GM18508 (cell line): ENCODE measurements around the gene NEU4.

Experiments
- ATAC-seq: cut with Tn5 transposase; IDR thresholded peaks from one replicate; pipeline ENCODE4 v1.9.1; 2021; ENCODE audit warnings: moderate number of reproducible peaks; ENCODE audit not compliant: insufficient read depth, unreplicated experiment

Gene NEU4

DNA sequence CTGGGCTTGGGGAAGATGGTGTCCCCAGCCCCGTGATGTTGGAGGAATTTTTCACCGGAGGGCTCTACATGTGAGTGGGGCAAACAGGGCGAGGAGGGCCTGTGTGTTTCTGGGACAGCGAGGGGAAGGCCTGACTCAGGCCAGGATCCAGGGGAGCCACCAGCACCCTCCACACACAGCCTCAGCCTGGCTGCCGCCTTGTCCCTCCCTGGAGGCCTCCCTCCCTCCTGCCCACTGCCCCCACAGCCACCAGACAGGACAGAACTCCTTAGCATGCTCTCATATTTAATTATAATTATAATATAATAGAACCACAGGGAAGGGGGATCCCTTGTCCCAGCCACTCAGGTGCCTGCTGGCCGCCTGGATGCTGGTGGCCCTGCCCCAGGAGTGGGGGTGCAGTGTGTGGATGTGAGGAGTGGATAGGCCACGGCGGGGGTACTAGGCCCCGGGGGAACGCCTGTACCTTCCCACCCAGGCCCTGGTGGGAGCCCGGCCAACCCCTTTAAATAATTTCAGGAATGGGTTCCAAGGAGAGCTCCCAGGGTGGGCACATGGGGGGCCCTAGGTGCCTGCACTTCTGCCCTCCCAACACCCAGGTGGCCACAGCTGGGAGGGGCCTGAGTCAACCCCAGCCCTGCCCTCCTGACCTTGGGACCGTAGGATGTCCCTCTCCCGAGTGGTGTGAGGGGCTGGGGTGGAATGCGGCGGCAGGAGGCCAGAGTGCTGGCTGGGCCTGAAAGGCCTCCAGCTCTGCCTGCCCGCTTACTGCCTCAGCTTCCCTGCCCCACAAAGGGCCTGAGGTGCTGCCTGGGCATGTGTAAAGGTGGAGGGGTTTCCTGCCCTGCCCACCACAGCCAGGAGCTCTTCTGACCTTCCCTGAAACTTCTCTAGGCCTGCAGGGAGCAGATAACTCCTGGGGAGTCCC is 40.9 kb downstream of the NEU4 start:
- no peak for ATAC-seq

DNA sequence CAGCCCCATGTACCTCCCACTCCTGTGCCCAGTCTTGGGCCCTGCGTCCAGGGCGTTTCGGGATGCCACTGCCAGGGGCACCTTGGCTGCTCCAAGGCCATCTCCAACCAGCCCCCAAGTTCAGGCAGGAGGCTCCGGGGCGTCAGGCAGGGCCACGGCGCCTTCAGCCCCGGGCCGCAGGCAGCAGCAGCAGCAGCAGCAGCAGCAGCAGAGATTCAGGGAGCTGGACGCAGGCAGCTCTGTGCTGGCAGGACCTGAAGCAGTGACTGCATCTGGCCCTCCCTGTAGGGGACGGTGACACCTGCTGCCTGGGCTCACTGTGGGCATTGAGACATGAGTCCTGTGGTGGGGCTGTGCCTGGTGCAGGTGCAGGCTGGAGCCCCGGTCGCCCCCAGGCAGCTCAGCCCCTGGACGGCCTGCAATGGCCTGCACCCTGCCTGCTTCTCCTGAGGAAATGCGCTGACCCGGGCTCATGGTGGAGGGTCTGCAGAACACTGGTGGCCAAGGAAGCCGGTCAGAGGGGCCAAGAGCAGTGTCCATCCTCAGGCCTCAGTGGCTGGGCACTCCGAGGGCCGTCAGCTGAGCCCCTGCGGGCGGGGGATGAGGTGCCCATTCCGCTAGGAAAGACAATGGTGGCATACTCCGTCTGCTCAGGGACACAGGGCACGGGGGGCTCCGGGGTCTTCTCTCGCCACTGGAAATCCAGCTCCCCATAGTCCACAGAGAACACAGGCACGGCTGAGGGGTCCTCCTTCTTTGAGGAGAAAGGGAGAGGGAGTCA is 41.7 kb downstream of the NEU4 start:
- no peak for ATAC-seq

DNA sequence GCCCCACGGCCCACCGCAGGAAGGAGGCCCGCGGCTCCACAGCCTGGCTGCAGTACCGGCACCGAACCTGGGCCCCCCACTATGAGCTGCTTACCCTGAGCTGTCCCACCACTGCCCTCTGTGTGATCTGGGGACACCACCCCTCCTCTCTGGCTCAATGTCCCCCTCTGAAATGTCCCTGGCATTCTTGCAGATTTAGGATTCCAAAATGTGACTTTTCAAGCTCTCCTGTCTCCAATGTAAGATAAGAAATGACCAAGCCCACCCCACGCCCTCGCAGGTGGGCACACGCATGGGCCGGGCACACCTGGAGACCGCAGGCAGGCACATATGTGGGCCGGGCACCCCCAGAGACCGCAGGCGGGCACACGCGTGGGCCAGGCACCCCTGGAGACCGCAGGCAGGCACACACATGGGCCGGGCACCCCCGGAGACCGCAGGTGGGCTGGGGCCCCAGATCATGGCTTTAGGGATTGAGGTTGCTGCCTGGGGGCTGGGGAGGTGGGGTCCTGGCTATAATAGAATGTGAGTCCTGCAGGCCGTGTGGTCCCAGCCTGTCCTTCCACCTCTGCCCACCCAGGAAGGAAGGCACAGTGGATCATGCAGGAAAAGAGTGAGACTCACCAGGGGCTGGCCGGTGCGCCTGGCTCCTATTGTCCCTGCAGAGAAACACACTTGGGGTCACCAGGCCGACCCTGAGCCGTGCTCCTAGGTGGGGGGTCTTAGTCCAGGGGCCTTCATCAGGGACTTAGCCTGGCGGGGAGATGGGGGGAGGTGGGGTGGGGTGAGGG is 42.5 kb downstream of the NEU4 start:
- ATAC-seq, result no peak

DNA sequence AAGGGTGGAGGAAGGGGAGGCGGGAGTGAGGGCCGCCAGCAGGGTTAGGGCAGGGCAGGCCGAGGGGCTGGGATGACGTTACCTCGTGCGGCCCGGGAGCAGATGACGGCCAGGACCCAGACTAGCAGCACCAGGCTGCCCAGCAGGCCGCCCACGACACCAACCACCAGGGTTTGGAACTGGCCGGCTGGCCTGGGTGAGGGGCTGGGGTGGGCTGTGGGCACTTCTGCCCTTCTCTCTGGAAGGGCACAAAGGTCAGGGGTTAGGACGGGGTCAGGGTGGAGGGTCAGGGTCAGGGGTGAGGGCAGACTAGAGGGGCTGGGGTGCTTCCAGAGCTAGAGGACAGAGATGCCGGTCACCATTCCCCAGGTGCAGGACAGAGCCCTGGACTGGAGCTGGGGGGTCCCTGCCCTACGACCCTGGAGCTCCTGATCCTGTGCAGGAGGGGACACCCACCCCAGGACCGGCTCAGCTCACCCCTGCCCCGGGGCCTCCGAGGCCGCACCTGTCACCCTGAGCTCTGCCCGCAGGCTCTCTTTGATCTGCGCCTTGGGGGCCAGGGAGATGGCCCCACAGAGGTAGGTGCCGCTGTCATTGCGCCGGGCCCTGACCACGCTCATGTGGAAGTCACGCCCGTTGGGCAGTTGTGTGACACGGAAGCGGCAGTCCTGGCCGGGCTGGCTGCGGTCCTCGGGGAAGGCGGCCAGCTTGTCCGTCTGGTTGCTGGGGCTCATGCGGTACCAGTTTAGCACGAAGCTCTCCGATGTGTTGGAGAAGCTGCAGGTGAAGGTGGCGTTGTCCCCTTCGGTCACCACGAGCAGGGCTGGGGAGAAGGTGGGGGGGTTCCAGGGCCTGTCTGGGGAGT is 43.4 kb downstream of the NEU4 start:
- ATAC-seq, result no peak

DNA sequence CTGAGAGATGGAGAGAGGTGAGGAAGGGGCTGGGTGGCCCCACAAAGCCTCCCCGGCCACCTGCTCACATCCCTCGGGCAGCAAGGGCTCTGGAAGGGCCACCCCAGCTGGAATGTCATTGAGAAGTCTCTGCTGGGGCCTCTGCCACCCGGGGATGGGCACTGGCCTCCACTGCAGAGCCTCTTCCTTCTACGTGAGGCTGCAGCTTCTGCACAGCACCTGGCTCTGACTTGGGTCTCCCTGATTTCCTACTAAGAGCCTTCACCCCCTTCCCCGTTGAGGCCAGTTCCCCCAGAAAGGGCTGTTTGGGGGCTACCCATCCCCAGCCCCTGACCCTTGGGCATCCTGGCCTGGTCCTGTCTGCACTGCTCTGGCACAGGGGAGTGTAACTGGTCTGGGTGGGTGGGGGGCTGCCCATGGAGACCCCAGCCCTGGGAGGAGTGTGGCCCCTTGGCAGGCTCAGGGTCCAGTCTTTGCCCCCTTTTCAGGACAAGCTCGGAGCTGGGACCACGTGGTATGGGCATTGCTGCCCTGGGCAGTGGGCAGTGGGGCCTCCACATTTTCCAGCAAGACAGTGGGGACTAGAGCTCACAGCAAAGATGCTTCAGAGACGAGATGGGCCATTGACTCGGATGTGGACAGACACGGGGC is 44.1 kb downstream of the NEU4 start:
- ATAC-seq, result no peak

DNA sequence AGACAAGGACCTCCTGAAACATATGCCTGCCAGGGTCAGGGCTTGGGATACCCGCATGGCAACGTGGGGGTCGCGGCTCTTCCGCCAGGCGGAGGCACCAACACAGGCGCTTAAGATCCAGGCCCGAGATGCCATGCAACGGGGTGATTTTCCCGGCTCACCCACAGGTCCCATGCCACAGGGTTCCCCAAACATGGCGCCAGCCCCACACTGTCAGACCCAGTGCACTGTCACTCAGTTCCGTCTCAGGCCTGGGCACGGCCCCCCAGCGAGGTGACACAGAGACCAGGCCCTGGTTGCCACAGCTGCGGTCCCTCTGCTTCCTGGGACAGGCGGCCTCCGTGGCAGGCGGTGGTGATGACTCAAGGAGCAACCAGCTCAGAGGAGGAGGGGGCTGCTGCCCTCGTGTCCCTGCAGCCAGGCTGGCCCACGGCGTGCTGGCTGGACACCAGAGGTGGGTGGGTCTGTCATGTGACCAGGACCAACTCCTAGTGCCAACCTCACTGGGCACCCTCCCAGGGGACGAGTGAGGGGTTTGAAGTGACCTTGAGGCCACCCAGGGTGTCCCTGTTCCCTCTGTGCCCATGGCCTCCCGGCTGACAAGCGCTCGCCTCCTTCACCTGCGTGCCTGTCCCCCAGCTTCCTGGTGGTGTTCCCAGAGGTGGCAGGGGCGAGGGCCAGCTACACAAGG is 44.8 kb downstream of the NEU4 start:
- no peak for ATAC-seq

DNA sequence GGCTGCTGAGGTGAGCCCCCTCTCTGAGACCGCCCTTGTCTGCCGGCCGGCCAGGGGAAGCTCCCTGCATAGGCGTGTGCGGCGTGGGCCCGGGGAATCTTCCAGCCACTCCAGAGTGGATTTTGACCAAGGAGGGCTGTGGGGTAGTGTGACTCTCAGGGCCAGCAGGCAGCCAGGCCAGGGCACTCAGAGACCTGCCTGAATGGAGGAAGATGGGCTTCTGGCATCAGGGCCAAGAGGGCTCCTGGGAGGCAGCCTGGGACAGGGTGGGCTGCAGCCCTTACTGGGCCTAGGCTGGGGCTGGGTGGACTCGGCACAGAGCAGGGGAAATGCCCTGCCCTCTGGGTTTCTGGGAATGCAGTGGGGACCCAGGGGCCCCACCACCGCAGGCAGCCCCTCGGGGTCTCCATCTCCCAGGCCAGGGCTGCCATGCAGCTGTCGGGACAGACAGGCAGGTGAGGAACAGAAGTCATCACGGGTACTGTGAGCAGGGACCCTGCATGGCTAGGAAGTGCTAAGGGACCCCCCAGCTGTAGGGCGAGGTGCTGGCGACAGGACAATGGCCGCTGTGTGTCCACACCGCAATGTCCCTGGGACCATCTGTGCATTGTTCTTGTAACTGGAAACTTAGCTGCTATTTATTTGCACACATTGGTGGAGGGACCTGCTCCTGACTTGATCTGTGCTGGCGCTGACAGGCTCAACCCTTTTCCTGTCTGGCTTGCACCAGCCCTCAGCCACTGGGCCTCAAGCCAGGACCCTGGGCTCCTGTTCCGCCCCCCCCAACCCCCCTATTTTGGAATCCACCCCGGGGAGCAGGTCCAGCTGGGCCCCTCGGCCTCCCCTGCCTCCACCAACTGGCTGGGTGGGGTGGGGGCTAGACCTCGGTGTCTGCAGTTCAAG is 45.6 kb downstream of the NEU4 start:
- ATAC-seq, result no peak

DNA sequence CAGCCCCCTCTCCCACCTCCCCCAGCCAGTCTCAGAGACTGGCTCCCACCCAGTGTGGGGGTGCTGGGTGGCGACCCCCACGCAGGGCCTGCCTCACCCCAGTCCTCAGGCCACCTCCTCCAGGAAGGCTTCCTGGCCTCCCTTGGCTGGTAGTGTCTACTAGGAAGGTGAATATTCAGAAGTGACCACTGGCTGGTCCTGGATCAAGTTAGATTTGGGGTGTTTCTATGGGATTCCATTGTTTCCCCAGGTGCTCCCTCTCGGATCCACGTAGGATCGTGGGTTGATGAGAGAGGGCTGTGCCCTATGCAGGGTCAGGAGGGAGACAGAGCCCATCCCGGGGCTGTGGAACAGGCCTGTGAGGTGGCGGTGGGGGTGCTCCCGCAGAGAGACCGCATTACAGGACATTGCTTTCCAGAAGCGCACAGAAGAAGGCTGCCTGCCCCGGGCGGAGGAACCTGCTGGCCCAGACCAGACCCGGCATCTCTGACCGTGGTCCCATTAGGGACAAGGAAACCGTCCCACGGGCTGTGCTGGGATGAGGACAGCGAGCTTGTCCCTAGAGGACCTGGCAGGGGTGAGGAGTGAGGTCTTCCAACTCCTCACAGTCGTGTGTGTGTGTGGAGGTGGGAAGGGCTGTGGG is 46.4 kb downstream of the NEU4 start:
- ATAC-seq, result no peak

DNA sequence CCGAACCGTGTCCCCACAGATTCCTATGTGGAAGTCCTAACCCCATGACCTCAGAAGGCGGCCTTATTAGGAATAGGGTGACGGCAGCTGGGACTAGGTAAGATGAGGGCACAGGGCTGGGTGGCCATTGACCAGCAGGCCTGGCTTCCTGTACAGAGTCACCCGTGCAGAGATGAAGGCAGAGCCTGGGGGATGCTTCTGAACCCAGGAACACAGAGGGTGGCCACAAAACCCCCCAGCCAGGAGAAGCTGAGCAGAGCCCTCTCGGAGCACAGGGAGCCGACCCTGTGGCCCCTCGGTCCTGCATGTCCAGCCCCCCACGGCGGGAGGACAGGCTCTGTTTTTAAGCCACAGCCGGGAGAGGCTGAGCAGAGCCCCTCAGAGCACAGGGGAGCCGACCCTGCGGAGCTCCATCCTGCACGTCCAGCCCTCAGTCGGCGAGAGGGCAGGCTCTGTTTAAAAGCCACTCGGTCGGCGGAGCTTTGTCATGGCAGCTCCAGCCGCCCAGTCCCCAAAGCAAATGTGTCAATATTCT is 47.0 kb downstream of the NEU4 start:
- ATAC-seq, result no peak

DNA sequence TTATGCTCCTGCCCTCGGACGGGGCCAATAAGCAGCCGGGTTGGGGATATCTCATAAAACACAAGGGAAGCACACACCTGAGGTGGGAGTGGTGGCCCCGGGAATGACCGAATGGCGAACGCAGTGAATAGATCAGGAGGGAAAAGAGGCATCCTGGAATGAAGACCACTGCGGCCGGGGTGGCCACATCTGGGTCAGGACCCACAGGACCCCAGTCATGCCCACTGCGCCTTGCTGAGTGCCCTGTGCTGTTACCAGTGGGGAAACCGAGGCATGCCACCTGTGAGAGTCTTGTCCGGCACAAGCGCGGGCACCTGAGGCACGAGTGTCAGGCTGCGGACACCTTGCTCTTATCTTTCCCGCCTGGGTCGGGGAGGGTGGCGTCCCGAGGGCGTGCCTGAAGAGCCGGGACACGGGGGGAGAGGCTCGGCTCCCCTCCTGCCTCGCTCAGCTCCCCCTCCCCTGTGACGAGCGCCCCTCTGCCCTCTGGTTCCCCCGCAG is 48.1 kb downstream of the NEU4 start:
- ATAC-seq, result no peak

DNA sequence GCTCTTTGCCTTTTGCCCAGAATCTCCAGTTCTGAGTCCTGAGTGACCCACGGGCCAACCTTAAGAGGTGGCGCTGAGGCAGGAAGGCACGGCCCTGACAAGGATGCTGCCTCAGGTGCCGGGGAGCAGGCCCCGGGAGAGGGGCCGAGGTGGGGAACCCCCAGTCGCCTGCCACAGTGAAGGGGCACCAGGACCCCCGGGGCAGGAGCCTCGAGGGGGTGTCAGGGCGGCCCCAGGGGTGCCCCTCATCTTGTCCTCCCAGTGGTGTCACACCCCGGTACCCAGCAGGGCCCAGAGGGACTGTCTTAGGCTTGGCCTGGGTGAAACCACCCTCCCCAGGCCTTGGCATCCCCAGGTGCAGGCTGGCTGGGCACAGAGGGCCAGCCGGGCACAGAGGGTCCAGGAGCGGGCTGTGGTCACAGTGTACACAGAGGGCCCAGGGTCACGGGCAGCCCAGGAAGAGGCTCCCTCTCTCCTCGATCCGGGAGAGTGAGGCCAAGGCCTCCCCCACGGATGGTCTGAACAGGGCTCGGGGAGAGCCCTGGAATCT is 48.7 kb downstream of the NEU4 start:
- no peak for ATAC-seq

DNA sequence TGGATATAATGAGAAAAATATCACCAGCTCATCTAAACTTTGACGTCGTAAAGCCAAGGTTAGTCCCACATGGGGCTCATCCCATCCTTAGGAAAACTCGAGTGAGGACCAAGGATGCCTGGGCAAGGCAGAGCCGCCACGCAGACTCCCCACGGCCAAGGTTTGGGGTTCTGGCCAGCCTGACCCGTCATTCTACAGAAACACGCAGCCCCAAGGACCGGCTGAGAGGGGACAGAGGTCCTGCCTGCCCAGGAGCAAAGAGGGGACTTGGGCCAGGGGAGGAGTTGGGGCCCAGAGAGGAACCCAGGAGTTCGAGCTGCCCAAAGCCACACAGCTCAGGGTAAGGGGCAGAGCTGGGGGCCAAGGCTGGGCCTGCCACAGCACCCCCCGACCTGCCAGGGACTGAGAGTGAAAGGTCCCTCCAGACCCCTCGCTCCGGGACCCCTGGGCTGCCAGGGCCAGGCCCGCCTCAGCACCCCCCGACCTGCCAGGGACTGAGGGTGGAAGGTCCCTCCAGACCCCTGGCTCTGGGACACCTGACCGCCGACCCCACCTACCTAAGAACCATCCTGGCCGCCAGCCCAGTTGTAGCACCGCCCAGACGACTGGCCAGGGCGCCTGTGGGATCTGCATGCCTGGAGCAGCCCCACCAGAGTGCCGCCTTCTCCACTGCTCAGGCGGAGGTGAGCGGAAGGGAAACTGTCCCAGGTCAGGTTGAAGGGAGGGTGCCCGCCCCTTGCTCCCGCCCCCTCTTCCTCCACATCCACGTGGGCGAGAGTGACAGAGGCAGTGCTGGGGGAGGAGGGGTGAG is 49.4 kb downstream of the NEU4 start, which contains the start of gene PDCD1:
TSS of gene PDCD1 (minus strand) at position 689 of the 811 bp plus-strand sequence. CDS start at position 633, 56 bp downstream.
- no peak for ATAC-seq

DNA sequence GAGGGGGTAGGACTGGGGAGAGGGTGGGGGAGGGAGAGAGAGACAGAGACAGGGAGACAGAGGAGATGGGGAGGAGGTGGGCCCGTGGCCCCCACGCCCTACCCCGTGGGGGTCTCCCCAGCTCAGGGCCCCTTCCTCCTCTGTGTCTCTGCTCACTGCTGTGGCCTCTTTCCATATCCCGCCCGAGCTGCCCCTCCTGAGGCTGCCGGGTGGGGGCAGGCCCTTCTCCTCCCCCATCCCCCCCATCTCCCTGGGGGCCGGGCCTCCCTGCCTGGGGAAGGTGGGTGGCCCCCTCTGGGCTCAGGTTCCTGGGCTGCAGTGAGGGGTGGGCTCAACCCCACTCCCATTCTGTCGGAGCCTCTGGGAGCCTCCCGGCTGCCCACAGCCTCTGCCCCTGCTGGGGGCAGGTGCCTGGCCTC is 50.0 kb downstream of the NEU4 start:
- no peak for ATAC-seq

DNA sequence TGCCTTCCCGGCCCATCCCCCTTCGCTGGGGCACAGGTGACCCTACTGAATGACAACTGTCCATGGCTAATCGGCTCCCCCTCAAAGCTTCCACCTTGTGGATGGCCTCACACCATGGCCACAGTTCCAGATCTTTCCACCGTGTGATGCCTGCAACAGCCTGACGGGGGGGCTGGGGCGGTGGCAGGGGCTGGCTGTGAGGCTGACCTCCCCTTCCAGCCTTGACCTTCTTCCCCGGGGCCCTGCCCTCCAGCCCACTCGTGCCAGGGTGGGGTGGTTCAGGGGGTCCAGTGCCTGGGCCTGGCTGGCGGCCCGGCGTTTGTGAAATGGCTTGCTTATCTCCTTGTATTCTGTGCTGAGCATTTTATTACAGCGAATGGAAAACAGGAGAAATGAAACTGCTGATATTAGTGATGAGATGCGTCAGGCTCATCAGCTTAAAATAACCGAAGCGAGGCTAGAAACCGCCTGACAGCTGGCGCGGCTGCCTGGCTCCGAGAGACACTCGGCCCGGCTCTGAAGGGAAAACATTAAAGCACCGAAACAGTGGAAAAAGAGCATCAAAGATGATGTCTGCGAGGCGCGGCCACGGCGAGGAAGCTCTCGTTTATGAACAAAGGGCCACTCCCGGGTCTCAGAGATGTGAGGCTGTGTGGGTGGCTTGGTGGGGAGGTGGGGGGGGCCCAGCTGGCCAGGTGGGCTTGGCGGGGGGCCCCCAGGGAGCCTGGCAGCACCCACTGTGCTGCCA is 50.6 kb downstream of the NEU4 start:
- no peak for ATAC-seq
